HepG2 (cell line): ENCODE measurements around the gene CBL. TPM values are rescaled to one million over a fixed set of nuclear protein-coding genes. Genes with fewer than 3 reads are reported as not detected.

ENCODE experiments used
- ATAC-seq: fragments of 200-7000 bp; cut with Tn5 transposase; 3 replicates; pipeline ENCODE4 v1.9.1; 2020; ENCODE audit warnings: mild to moderate bottlenecking, moderate library complexity
- BruUV-seq: library from RNA; stranded (reverse); fragments of 400-500 nt; replicated peaks from 2 replicates; lab custom pipeline; 2021; lab: Mats Ljungman, UMichigan
- CTCF ChIA-PET: fragments of 300-600 bp; formaldehyde crosslinking; extraction: SDS; loops from one replicate; lab custom pipeline; 2021; ENCODE audit warnings: low total read pairs, inconsistent platforms, low intra/inter-chr PET ratio; lab: Yijun Ruan, JAX
- POLR2A ChIA-PET: fragments of 350-600 bp; sonication (Branson Sonifier 250); formaldehyde crosslinking; loops from one replicate; lab custom pipeline; 2020; ENCODE audit warnings: antibody characterized with exemption, inconsistent platforms; lab: Yijun Ruan, JAX
- DNase-seq: peaks from one replicate; pipeline ENCODE4 v3.0.0-alpha.2; 2015; ENCODE audit warnings: low spot score
- FAIRE-seq: peaks from 3 replicates; lab custom pipeline; 2011; peaks lifted over from hg19 to GRCh38; lab: Jason Lieb, UNC
- H2AFZ ChIP-seq: one replicate; pipeline ENCODE4 v1.6.1; 2011; ENCODE audit warnings: low read length, inconsistent platforms
- H3K27ac ChIP-seq: fragments of 300-600 bp; 3 replicates; pipeline ENCODE4 v1.8.0; 2011; ENCODE audit warnings: mixed run types, mild to moderate bottlenecking, mixed read lengths, low read length, inconsistent platforms; ENCODE audit not compliant: insufficient read depth; ENCODE audit errors: extremely low read length
- H3K27me3 ChIP-seq, 2 experiments: fragments of 200-600 bp in 1 of 2; 2 replicates in 1 of 2; 3 replicates in 1 of 2; pipeline versions ENCODE4 v1.6.0 to v1.8.0; 2011; ENCODE audit warnings: low read length in 2 of 2, mild to moderate bottlenecking in 2 of 2, moderate library complexity in 2 of 2, inconsistent platforms in 1 of 2; ENCODE audit not compliant: insufficient read depth in 2 of 2, control insufficient read depth in 1 of 2
- H3K36me3 ChIP-seq, 2 experiments: fragments of 200-600 bp in 1 of 2; replicated peaks in 1 of 2; 2 replicates in 1 of 2; 3 replicates in 1 of 2; pipeline versions ENCODE4 v1.5.1 to v1.8.0; 2011; ENCODE audit warnings: low read length in 2 of 2, inconsistent platforms in 1 of 2; ENCODE audit not compliant: insufficient read depth in 2 of 2, control insufficient read depth in 1 of 2
- H3K4me1 ChIP-seq: 2 replicates; pipeline ENCODE4 v1.5.1; 2012; ENCODE audit warnings: low read length, inconsistent platforms; ENCODE audit not compliant: insufficient read depth
- H3K4me2 ChIP-seq: 2 replicates; pipeline ENCODE4 v1.6.0; 2011; ENCODE audit warnings: low read depth, low read length, inconsistent platforms
- H3K4me3 ChIP-seq, 3 experiments: fragments of 200-600 bp in 1 of 3; sonication (generic), shearing (Covaris generic) in 1 of 3; replicated peaks in 1 of 3; 2 replicates each; pipeline ENCODE4 v1.5.1; 2011 to 2016; ENCODE audit warnings: low read length in 3 of 3, inconsistent platforms in 2 of 3, low read depth in 2 of 3, mild to moderate bottlenecking in 2 of 3, control low read depth in 1 of 3, mixed read lengths in 1 of 3; ENCODE audit not compliant: insufficient read depth in 1 of 3
- H3K79me2 ChIP-seq: one replicate; pipeline ENCODE4 v1.6.1; 2011; ENCODE audit warnings: low read length, inconsistent platforms; ENCODE audit not compliant: insufficient read depth
- H3K9ac ChIP-seq: 2 replicates; pipeline ENCODE4 v1.6.0; 2011; ENCODE audit warnings: mild to moderate bottlenecking, low read depth, low read length, inconsistent platforms; ENCODE audit not compliant: insufficient read depth
- H3K9me3 ChIP-seq: 2 replicates; pipeline ENCODE4 v1.5.1; 2012; ENCODE audit warnings: mild to moderate bottlenecking, low read length
- H4K20me1 ChIP-seq: 2 replicates; pipeline ENCODE4 v1.6.0; 2011; ENCODE audit warnings: inconsistent platforms, mild to moderate bottlenecking, low read length, moderate library complexity; ENCODE audit not compliant: insufficient read depth
- CBX1 ChIP-seq: IDR thresholded peaks from one replicate; pipeline ENCODE4 v1.6.1; 2016; ENCODE audit warnings: antibody characterized with exemption, low read depth
- CREBL2 ChIP-seq: sonication (generic); formaldehyde crosslinking; IDR thresholded peaks from 2 replicates; pipeline ENCODE4 v1.8.1; 2023; ENCODE audit warnings: missing genetic modification reagents, mild to moderate bottlenecking, borderline replicate concordance
- HDAC2 ChIP-seq: sonication (generic); formaldehyde crosslinking; IDR thresholded peaks from 2 replicates; pipeline ENCODE4 v1.4.0; 2020; ENCODE audit warnings: missing genetic modification reagents
- KDM6A ChIP-seq: IDR thresholded peaks from 2 replicates; pipeline ENCODE4 v1.6.1; 2016; ENCODE audit warnings: low read depth
- NAIF1 ChIP-seq: sonication (generic); formaldehyde crosslinking; IDR thresholded peaks from 2 replicates; pipeline ENCODE4 v1.5.0; 2020; ENCODE audit warnings: mild to moderate bottlenecking, missing genetic modification reagents, borderline replicate concordance
- PAWR ChIP-seq: sonication (generic); formaldehyde crosslinking; IDR thresholded peaks from 2 replicates; pipeline ENCODE4 v1.4.0; 2020; ENCODE audit warnings: missing genetic modification reagents, mild to moderate bottlenecking, borderline replicate concordance
- RFX1 ChIP-seq: fragments of 450-650 bp; IDR thresholded peaks from 2 replicates; pipeline ENCODE4 v1.6.1; 2017
- RXRA ChIP-seq: sonication (generic); formaldehyde crosslinking; IDR thresholded peaks from 2 replicates; pipeline ENCODE4 v1.5.1; 2020; ENCODE audit warnings: missing genetic modification reagents
- ZBTB14 ChIP-seq: sonication (generic); formaldehyde crosslinking; IDR thresholded peaks from 2 replicates; pipeline ENCODE4 v1.4.0; 2020; ENCODE audit warnings: missing genetic modification reagents
- ZBTB25 ChIP-seq: IDR thresholded peaks from 2 replicates; pipeline ENCODE4 v1.6.1; 2018; ENCODE audit warnings: missing genetic modification reagents
- ZNF576 ChIP-seq: sonication (generic); formaldehyde crosslinking; IDR thresholded peaks from 2 replicates; pipeline ENCODE4 v1.4.0; 2020; ENCODE audit warnings: mild to moderate bottlenecking, missing genetic modification reagents
- ZNF740 ChIP-seq: sonication (generic); formaldehyde crosslinking; IDR thresholded peaks from 2 replicates; pipeline ENCODE4 v1.4.0; 2020; ENCODE audit warnings: missing genetic modification reagents
- ZSCAN12 ChIP-seq: sonication (generic); formaldehyde crosslinking; IDR thresholded peaks from 2 replicates; pipeline ENCODE4 v1.9.0; 2021; ENCODE audit warnings: mild to moderate bottlenecking, missing genetic modification reagents
- WGBS: methylation state at CpG from one replicate; pipeline ENCODE4 v1.1.6; 2017; ENCODE audit warnings: low lambda C conversion rate; 5-methylcytosine and 5-hydroxymethylcytosine counted together
- in situ Hi-C: cut with HindIII; loops from 2 replicates; pipeline ENCODE4 v1.10.0; 2017; ENCODE audit warnings: low pct_unique_long_range_greater_than_20kb; ENCODE audit not compliant: extremely low pct_ligation_motif_present
- intact Hi-C: fragments of 100-400 bp; cut with micrococcal nuclease; formaldehyde crosslinking; loops from one replicate; pipeline ENCODE4 v1.10.0; 2022; ENCODE audit not compliant: unreplicated experiment
- polyA plus RNA-seq, 8 experiments: library from polyadenylated mRNA; depleted of rRNA in 3 of 8; stranded (reverse) in 7 of 8; unstranded in 1 of 8; fragments of >200 nt; fragmentation: Illumina TruSeq in 4 of 8; extraction: Trizol in 4 of 8; gene quantifications; 2 replicates each; pipeline versions ENCODE4 v1.2.1 to v1.2.3, GENCODE V29; 2011 to 2016; ENCODE audit warnings: low read depth in 4 of 8, missing spikeins in 1 of 8, mixed read lengths in 1 of 8; ENCODE audit not compliant: insufficient read depth in 1 of 8
- total RNA-seq, 5 experiments: library from RNA; depleted of rRNA; stranded (reverse); fragments of >200 nt; fragmentation: Illumina TruSeq; extraction: Trizol; gene quantifications; 2 replicates each; pipeline ENCODE4 v1.2.3, GENCODE V29; 2016; ENCODE audit warnings: low read depth in 1 of 5

CBL gene
- total and polyA plus RNA-seq, 2 of the 13 experiments (the other 11 are each of a cell fraction or from before 2014, with no cell fraction given) = 6.6 to 7.4 TPM

- in situ Hi-C loops (no loop called here), intact Hi-C loops (no loop called here)
- FAIRE-seq (no peak), DNase-seq (no peak), ATAC-seq (no peak)
- H3K27ac ChIP-seq = no peak overlapping the region
- no peaks in the 10 kb centered on the region for H4K20me1 ChIP-seq
- CTCF ChIA-PET = no interaction called here
- peaks cover 36% of the 10 kb centered on the region for H3K4me1 ChIP-seq
- no peak overlapping the region for H3K4me3 ChIP-seq
- 100% methylated on average over 2 of the region's 18 CpGs for WGBS
- no peak for TF ChIP-seq CREBL2 (CRISPR knock-in tag)
- TF ChIP-seq RFX1 = no peak
- TF ChIP-seq KDM6A (CRISPR knock-in tag) = no peak
- no peak for TF ChIP-seq ZSCAN12 (CRISPR knock-in tag)
- TF ChIP-seq RXRA = no peak
- no peak for TF ChIP-seq ZNF576 (CRISPR knock-in tag)
- TF ChIP-seq ZBTB25 (CRISPR knock-in tag) = no peak
- no peak for TF ChIP-seq ZNF740 (CRISPR knock-in tag)
- TF ChIP-seq HDAC2 (CRISPR knock-in tag) = no peak
- TF ChIP-seq CBX1 = no peak
- no peak for TF ChIP-seq NAIF1 (CRISPR knock-in tag)
- no peak for TF ChIP-seq ZBTB14 (CRISPR knock-in tag)
- no peak for TF ChIP-seq PAWR
- POLR2A ChIA-PET = no interaction called here
- H3K9ac ChIP-seq = no peak overlapping the region
- H3K36me3 ChIP-seq = peaks cover 0 to 3% of the 10 kb centered on the region in 2 experiments; a peak in 1 of 5 replicates
- peaks cover 0 to 9% of the 10 kb centered on the region in 2 experiments; a peak in 1 of 5 replicates for H3K27me3 ChIP-seq
- H3K4me2 ChIP-seq = no peak overlapping the region
- BruUV-seq = no TSS peak
- no peaks in the 10 kb centered on the region for H3K9me3 ChIP-seq
- H2AFZ ChIP-seq = no peak overlapping the region
- no peaks in the 10 kb centered on the region for H3K79me2 ChIP-seq
Measured at GRCh38 chr11:119314726-119315125, 108.6 kb downstream of the CBL start.
